ENCODE results near the gene RUNX1.

RUNX1 gene

GRCh38 chr21:34889676-34890469 is 159.2 kb downstream of the RUNX1 start:
- DNase-seq, result peak; percentile 51

- DNase-seq, result no peak
Observed at GRCh38 chr21:34889320-34889675, 159.8 kb downstream of the RUNX1 start.

GRCh38 chr21:34888569-34889319 is 160.4 kb downstream of the RUNX1 start:
- peak; percentile 86 to 88 for DNase-seq

- DNase-seq, result peak; percentile 45 to 53
Observed at GRCh38 chr21:34887725-34888568, 161.2 kb downstream of the RUNX1 start.

GRCh38 chr21:34887105-34887442 is 162.0 kb downstream of the RUNX1 start:
- DNase-seq, result no peak

- no peak for DNase-seq
Observed at GRCh38 chr21:34886240-34887104, 162.6 kb downstream of the RUNX1 start.

- no peak for DNase-seq
Observed at GRCh38 chr21:34885626-34886239, 163.4 kb downstream of the RUNX1 start.

- DNase-seq, result no peak
Observed at GRCh38 chr21:34885125-34885524, 164.0 kb downstream of the RUNX1 start.

- DNase-seq, result no peak
Observed at GRCh38 chr21:34884346-34884929, 164.7 kb downstream of the RUNX1 start.

- no peak for DNase-seq
Observed at GRCh38 chr21:34883491-34884271, 165.4 kb downstream of the RUNX1 start.

- DNase-seq, result peak; percentile 72 to 73
Observed at GRCh38 chr21:34882719-34883131, 166.4 kb downstream of the RUNX1 start.

- DNase-seq, result no peak
Observed at GRCh38 chr21:34881839-34882371, 167.2 kb downstream of the RUNX1 start.

- no peak for DNase-seq
Observed at GRCh38 chr21:34881421-34881820, 167.7 kb downstream of the RUNX1 start.

- DNase-seq, result no peak
Observed at GRCh38 chr21:34880401-34880800, 168.7 kb downstream of the RUNX1 start.

- DNase-seq, result no peak
Observed at GRCh38 chr21:34878940-34879339, 170.2 kb downstream of the RUNX1 start.

- DNase-seq, result no peak
Observed at GRCh38 chr21:34878501-34878900, 170.6 kb downstream of the RUNX1 start.

GRCh38 chr21:34877485-34878128 is 171.5 kb downstream of the RUNX1 start:
- no peak for DNase-seq

- no peak for DNase-seq
Observed at GRCh38 chr21:34875830-34876229, 173.3 kb downstream of the RUNX1 start.

GRCh38 chr21:34874684-34875513 is 174.2 kb downstream of the RUNX1 start:
- no peak for DNase-seq

Measured in AML-193 (cell line).